ENCODE measurements around the gene SLC6A19.

The SLC6A19 gene

GRCh38 chr5:1270933-1271914 lies 69.8 kb downstream of the SLC6A19 start:
- DNase-seq, result no peak

DNA sequence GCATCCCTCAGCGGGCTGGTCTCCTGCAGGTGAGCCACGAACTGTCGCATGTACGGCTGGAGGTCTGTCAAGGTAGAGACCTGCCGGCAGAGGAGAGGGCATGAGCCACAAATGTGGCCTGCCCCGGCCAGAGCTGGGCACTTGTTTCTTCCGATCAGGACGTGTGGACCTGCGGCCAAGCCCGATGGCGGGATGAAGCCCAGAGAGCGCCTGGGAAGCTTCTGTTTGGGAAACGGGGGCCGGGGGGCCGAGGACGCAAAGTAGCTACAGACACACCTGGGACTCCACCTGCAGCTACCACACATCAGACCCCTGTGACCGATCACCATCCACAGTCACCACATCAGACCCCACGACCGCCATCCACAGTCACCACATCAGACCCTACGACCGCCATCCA lies 70.8 kb downstream of the SLC6A19 start:
- DNase-seq, result no peak

- DNase-seq, result no peak
Measured at GRCh38 chr5:1273745-1274144, 72.3 kb downstream of the SLC6A19 start.

DNA sequence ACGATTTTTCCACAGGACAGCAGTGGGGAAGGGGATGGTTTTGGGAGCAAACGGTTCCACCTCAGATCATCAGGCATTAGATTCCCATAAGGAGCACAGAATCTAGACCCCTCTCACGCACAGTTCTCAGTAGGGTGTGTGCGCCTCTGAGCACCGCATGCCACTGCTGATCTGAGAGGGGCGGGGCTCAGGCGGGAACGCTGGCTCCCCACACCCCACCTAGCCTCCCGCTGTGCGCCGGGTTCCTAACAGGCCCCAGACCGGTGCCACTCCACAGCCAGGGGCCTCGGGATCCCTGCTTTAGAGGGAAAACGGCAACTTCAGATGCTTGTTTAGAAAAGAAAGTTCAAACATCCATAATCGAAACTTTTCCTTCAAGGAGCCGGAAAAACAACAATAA lies 73.1 kb downstream of the SLC6A19 start:
- no peak for DNase-seq

Measured in femur (tissue), 1 donor.